Stomach (tissue), 9 donors: ENCODE measurements around the gene ACTA2. TPM values are rescaled to one million over a fixed set of nuclear protein-coding genes. Genes with fewer than 3 reads are reported as not detected.

Source experiments
- DNase-seq, 2 donors: peaks; one replicate each; pipeline versions ENCODE4 v3.0.0 to v3.0.0-alpha.2; 2013 to 2019
- H3K27ac ChIP-seq, 5 donors: fragments of 200-600 bp in 4 of 5; sonication (generic) in 4 of 5; one replicate each; pipeline ENCODE4 v1.5.1; 2013 to 2019; ENCODE audit warnings: mild to moderate bottlenecking in 1 of 5, moderate library complexity in 1 of 5
- H3K27me3 ChIP-seq, 3 donors: fragments of 200-600 bp; sonication (generic); one replicate each; pipeline ENCODE4 v1.5.1; 2017 to 2019; ENCODE audit warnings: mixed run types in 1 of 3
- H3K36me3 ChIP-seq, 4 donors: fragments of 200-600 bp; sonication (generic); 1 replicate in 3 of 4; 2 replicates in 1 of 4; pipeline ENCODE4 v1.5.1; 2016 to 2019
- H3K4me1 ChIP-seq, 4 donors: fragments of 200-600 bp; sonication (generic); one replicate each; pipeline ENCODE4 v1.5.1; 2016 to 2019
- H3K4me3 ChIP-seq, 4 donors: fragments of 200-600 bp; sonication (generic) in 3 of 4; one replicate each; pipeline ENCODE4 v1.5.1; 2016 to 2019; ENCODE audit warnings: mild to moderate bottlenecking in 1 of 4
- H3K9me3 ChIP-seq, 4 donors: fragments of 200-600 bp; sonication (generic); one replicate each; pipeline ENCODE4 v1.5.1; 2016 to 2019
- CTCF ChIP-seq, 7 experiments: fragments of 450-650 bp in 4 of 7; fragments of 200-600 bp in 3 of 7; sonication (generic) in 3 of 7; IDR thresholded peaks; one replicate each; pipeline ENCODE4 v1.5.1; 2016 to 2019; ENCODE audit warnings: antibody characterized with exemption in 7 of 7, control low read depth in 2 of 7, mild to moderate bottlenecking in 1 of 7
- EP300 ChIP-seq: sonication (generic); formaldehyde crosslinking; IDR thresholded peaks from one replicate; pipeline ENCODE4 v1.6.1; 2017; ENCODE audit warnings: antibody characterized with exemption
- POLR2A ChIP-seq, 4 donors: fragments of 450-650 bp; IDR thresholded peaks; one replicate each; pipeline ENCODE4 v1.6.1; 2016; ENCODE audit warnings: antibody characterized with exemption in 4 of 4, control low read depth in 2 of 4, mild to moderate bottlenecking in 1 of 4, moderate library complexity in 1 of 4
- POLR2AphosphoS5 ChIP-seq, 3 donors: sonication (generic); formaldehyde crosslinking; IDR thresholded peaks; one replicate each; pipeline ENCODE4 v1.6.1; 2016; ENCODE audit warnings: antibody characterized with exemption in 3 of 3
- WGBS, 5 donors: extraction: QIAGEN DNeasy Blood & Tissue Kit in 3 of 5; methylation state at CpG; one replicate each; pipeline versions ENCODE4 v1.1.5 to v1.1.7; 2013 to 2018; 5-methylcytosine and 5-hydroxymethylcytosine counted together
- intact Hi-C: fragments of 100-400 bp; cut with DNase I; formaldehyde crosslinking; loops from one replicate; pipeline ENCODE4 v1.15.1; 2023; ENCODE audit warnings: low total_unique reads
- polyA plus RNA-seq, 3 donors: library from polyadenylated mRNA; stranded (reverse); fragments of 200-250 nt; gene quantifications; one replicate each; pipeline ENCODE4 v1.2.3, GENCODE V29; 2013
- total RNA-seq, 5 donors: library from RNA; depleted of rRNA; stranded (reverse); fragments of >200 nt; gene quantifications; one replicate each; pipeline versions ENCODE4 v1.1.0 to v1.2.3, GENCODE V29; 2014 to 2016
- donor health status: healthy with polysubstance abuse.
- donor health status: Bipolar disorder and iron deficiency.
- donor health status: healthy.

ACTA2 gene
- total and polyA plus RNA-seq, 8 donors = 233 to 3,169 (median 999) TPM

GRCh38 chr10:88974446-88975376 is 22.1 kb upstream of the ACTA2 start:
- Histone ChIP-seq H3K27ac (peak overlapping the region in 4 of 5 donors; percentile 67 to 82 (median 76)), H3K27me3 (no peaks in the 10 kb centered on the region), H3K9me3 (no peaks in the 10 kb centered on the region), H3K36me3 (no peaks in the 10 kb centered on the region), H3K4me1 (peaks cover 0 to 51% (median 27%) of the 10 kb centered on the region in 4 donors), H3K4me3 (peak overlapping the region; percentile 38 to 45 (median 41))
- TF ChIP-seq EP300 (no peak), POLR2A (IDR thresholded peaks at IDR 0.05) (no peak), CTCF (IDR thresholded peaks at IDR 0.05) (no peak), POLR2AphosphoS5 (IDR thresholded peaks at IDR 0.05) (no peak)
- peak in 1 of 2 donors; percentile 63 for DNase-seq
- intact Hi-C loops = no loop called here
- WGBS, 5 donors = 3 to 10% (median 6%) methylated on average over 7 of the region's 7 CpGs

GRCh38 chr10:88974012-88974411 is 21.4 kb upstream of the ACTA2 start:
- intact Hi-C loops = no loop called here

GRCh38 chr10:88971221-88972061 is 18.9 kb upstream of the ACTA2 start:
- peak overlapping the region in 4 of 5 donors; percentile 54 to 79 (median 65) for H3K27ac ChIP-seq
- 45 to 69% (median 65%) methylated on average over 5 of the region's 5 CpGs for WGBS, 5 donors
- no peaks in the 10 kb centered on the region for H3K27me3 ChIP-seq
- TF ChIP-seq POLR2AphosphoS5 (IDR thresholded peaks at IDR 0.05) (peak in 2 of 3 donors; percentile 6 to 56), EP300 (no peak)
- peak in 1 of 2 donors; percentile 46 for DNase-seq
- H3K9me3 ChIP-seq = no peaks in the 10 kb centered on the region
- no peak overlapping the region for H3K4me3 ChIP-seq
- no peaks in the 10 kb centered on the region for H3K36me3 ChIP-seq
- intact Hi-C loops = no loop called here
- H3K4me1 ChIP-seq = peaks cover 0 to 49% (median 24%) of the 10 kb centered on the region in 4 donors

More at GRCh38 chr10:88974012-88974411, 21.4 kb upstream of the ACTA2 start:
- WGBS, 5 donors = 64 to 80% (median 78%) methylated on average over 3 of the region's 3 CpGs
- peak overlapping the region in 4 of 5 donors; percentile 67 to 82 (median 76) for H3K27ac ChIP-seq
- H3K9me3 ChIP-seq = no peaks in the 10 kb centered on the region
- no peak for DNase-seq
- no peak overlapping the region for H3K4me3 ChIP-seq
- no peaks in the 10 kb centered on the region for H3K36me3 ChIP-seq
- TF ChIP-seq POLR2A (IDR thresholded peaks at IDR 0.05) = no peak
- no peak for TF ChIP-seq CTCF (IDR thresholded peaks at IDR 0.05)
- TF ChIP-seq EP300 = no peak
- TF ChIP-seq POLR2AphosphoS5 (IDR thresholded peaks at IDR 0.05) = no peak
- no peaks in the 10 kb centered on the region for H3K27me3 ChIP-seq
- H3K4me1 ChIP-seq = peaks cover 0 to 48% (median 24%) of the 10 kb centered on the region in 4 donors

GRCh38 chr10:88968391-88968790 is 15.8 kb upstream of the ACTA2 start:
- TF ChIP-seq EP300 (no peak), POLR2AphosphoS5 (IDR thresholded peaks at IDR 0.05) (no peak), CTCF (IDR thresholded peaks at IDR 0.05) (no peak), POLR2A (IDR thresholded peaks at IDR 0.05) (no peak)

More at GRCh38 chr10:88968391-88968790, 15.8 kb upstream of the ACTA2 start:
- Histone ChIP-seq H3K27me3 (no peaks in the 10 kb centered on the region), H3K4me3 (no peak overlapping the region), H3K36me3 (no peaks in the 10 kb centered on the region), H3K9me3 (no peaks in the 10 kb centered on the region), H3K27ac (peak overlapping the region in 4 of 5 donors; percentile 24 to 49 (median 32)), H3K4me1 (peaks cover 0 to 40% (median 20%) of the 10 kb centered on the region in 4 donors)
- intact Hi-C loops = no loop called here
- DNase-seq = peak in 1 of 2 donors; percentile 27
- WGBS, 5 donors = 57 to 70% (median 68%) methylated on average over 2 of the region's 2 CpGs
